Testis (tissue), 2 donors: ENCODE data around the gene SF3B2.

Experiments
- CTCF ChIP-seq, 3 experiments: fragments of 450-650 bp in 2 of 3; fragments of 200-600 bp in 1 of 3; sonication (generic) in 1 of 3; IDR thresholded peaks; one replicate each; pipeline ENCODE4 v1.5.1; 2016 to 2019; ENCODE audit warnings: antibody characterized with exemption in 3 of 3, mild to moderate bottlenecking in 2 of 3, moderate library complexity in 1 of 3
- POLR2A ChIP-seq: fragments of 450-650 bp; IDR thresholded peaks from one replicate; pipeline ENCODE4 v1.6.1; 2017; ENCODE audit warnings: antibody characterized with exemption, mild to moderate bottlenecking, moderate library complexity

- TF ChIP-seq CTCF (IDR thresholded peaks at IDR 0.05), result no peak
- no peak for TF ChIP-seq POLR2A
Measured at GRCh38 chr11:66015454-66015881, 36.7 kb upstream of the SF3B2 start.
